Vagina (tissue), 2 donors: ENCODE results near the gene PLAC1. TPM values are rescaled to one million over a fixed set of nuclear protein-coding genes. Genes with fewer than 3 reads are reported as not detected.

Experiments used
- DNase-seq, 2 donors: peaks; one replicate each; pipeline ENCODE4 v3.0.0-alpha.2; 2017; ENCODE audit errors: extremely low spot score in 2 of 2
- H3K27ac ChIP-seq: fragments of 200-600 bp; sonication (generic); one replicate; pipeline ENCODE4 v1.5.1; 2019
- H3K27me3 ChIP-seq: fragments of 200-600 bp; sonication (generic); one replicate; pipeline ENCODE4 v1.5.1; 2019
- H3K36me3 ChIP-seq, 2 donors: fragments of 200-600 bp; sonication (generic); one replicate each; pipeline ENCODE4 v1.5.1; 2017 to 2019
- H3K4me1 ChIP-seq: fragments of 200-600 bp; sonication (generic); one replicate; pipeline ENCODE4 v1.5.1; 2019
- H3K4me3 ChIP-seq, 2 donors: fragments of 200-600 bp; sonication (generic); 1 replicate in 1 of 2; 2 replicates in 1 of 2; pipeline ENCODE4 v1.5.1; 2016 to 2019
- H3K9me3 ChIP-seq: fragments of 200-600 bp; sonication (generic); one replicate; pipeline ENCODE4 v1.5.1; 2019
- POLR2A ChIP-seq, 2 donors: fragments of 450-650 bp; IDR thresholded peaks; one replicate each; pipeline ENCODE4 v1.6.1; 2017; ENCODE audit warnings: antibody characterized with exemption in 2 of 2, mild to moderate bottlenecking in 2 of 2, moderate library complexity in 2 of 2
- POLR2AphosphoS5 ChIP-seq, 2 donors: sonication (generic); formaldehyde crosslinking; IDR thresholded peaks; one replicate each; pipeline ENCODE4 v1.9.0; 2017; ENCODE audit warnings: antibody characterized with exemption in 2 of 2, mild to moderate bottlenecking in 2 of 2, low read depth in 1 of 2; ENCODE audit not compliant: insufficient read depth in 1 of 2
- intact Hi-C: fragments of 100-400 bp; cut with DNase I; formaldehyde crosslinking; loops from one replicate; pipeline ENCODE4 v1.15.1; 2023
- total RNA-seq: library from RNA; depleted of rRNA; stranded (reverse); fragments of >200 nt; gene quantifications from one replicate; pipeline ENCODE4 v1.2.3, GENCODE V29; 2016
- TF ChIP-seq, protein P1 (sequence below), 3 experiments: fragments of 450-650 bp in 2 of 3; fragments of 200-600 bp in 1 of 3; sonication (generic) in 1 of 3; IDR thresholded peaks; one replicate each; pipeline ENCODE4 v1.5.1; 2017 to 2019; ENCODE audit warnings: antibody characterized with exemption in 3 of 3, mild to moderate bottlenecking in 2 of 3, moderate library complexity in 2 of 3

PLAC1 gene
- total RNA-seq, 1 donor from 2014 or later = not detected

DNA sequence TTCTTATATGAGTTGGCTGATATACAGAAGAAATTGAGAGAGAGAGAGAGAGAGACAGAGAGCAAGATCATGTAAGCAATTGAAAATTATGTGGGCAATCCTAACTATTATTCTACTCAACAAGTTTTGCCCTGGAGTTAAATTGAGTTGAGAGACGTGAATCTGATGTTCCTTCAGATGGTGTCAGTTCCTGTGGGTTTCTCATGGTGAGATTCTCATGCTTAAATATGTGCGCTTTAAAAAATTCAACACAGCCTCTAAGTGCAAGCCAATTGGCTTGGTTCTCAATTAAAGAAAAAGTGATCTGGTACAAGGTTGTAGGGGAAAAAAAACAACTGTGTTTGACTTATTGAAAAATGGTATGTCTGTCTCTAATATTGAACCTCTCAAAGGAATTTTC, 35.4 kb upstream of the PLAC1 start:
- H3K27me3 ChIP-seq = no peaks in the 10 kb centered on the region
- intact Hi-C loops = no loop called here

DNA sequence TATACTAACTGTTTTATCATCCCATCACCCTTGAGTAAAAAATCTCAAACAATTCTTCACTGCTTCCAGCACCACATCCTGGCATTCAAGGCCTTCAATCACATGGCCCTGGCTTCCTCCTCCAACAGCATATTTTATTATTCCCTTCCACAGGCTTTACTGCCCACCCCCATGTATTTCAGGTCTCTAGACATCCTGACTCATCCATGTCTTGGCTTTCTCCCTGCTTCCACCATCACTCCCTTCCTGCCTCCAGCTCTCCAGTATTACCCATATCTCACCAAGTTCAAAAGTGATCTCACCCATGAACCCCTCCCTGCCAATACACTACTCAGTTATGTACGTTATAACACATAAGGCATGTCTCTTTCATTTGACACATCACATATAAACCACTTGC, 34.7 kb upstream of the PLAC1 start:
- intact Hi-C loops = no loop called here
- no peak overlapping the region for H3K27ac ChIP-seq
- H3K4me3 ChIP-seq = no peak overlapping the region
- TF ChIP-seq POLR2AphosphoS5 (IDR thresholded peaks at IDR 0.05; ENCODE audit: insufficient read depth in 1 of 2, low read depth in 1 of 2) (no peak), POLR2A (IDR thresholded peaks at IDR 0.05) (no peak)
- TF ChIP-seq, protein P1, sequence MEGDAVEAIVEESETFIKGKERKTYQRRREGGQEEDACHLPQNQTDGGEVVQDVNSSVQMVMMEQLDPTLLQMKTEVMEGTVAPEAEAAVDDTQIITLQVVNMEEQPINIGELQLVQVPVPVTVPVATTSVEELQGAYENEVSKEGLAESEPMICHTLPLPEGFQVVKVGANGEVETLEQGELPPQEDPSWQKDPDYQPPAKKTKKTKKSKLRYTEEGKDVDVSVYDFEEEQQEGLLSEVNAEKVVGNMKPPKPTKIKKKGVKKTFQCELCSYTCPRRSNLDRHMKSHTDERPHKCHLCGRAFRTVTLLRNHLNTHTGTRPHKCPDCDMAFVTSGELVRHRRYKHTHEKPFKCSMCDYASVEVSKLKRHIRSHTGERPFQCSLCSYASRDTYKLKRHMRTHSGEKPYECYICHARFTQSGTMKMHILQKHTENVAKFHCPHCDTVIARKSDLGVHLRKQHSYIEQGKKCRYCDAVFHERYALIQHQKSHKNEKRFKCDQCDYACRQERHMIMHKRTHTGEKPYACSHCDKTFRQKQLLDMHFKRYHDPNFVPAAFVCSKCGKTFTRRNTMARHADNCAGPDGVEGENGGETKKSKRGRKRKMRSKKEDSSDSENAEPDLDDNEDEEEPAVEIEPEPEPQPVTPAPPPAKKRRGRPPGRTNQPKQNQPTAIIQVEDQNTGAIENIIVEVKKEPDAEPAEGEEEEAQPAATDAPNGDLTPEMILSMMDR (IDR thresholded peaks at IDR 0.05) = no peak
- no peaks in the 10 kb centered on the region for H3K9me3 ChIP-seq
- DNase-seq = no peak
- no peaks in the 10 kb centered on the region for H3K27me3 ChIP-seq
- H3K36me3 ChIP-seq = no peaks in the 10 kb centered on the region
- no peaks in the 10 kb centered on the region for H3K4me1 ChIP-seq

More for the DNA sequence above, 35.4 kb upstream of the PLAC1 start:
- Histone ChIP-seq H3K4me1 (no peaks in the 10 kb centered on the region), H3K27ac (no peak overlapping the region), H3K4me3 (no peak overlapping the region), H3K9me3 (no peaks in the 10 kb centered on the region), H3K36me3 (no peaks in the 10 kb centered on the region)
- DNase-seq = no peak
- TF ChIP-seq POLR2A (IDR thresholded peaks at IDR 0.05) (no peak), POLR2AphosphoS5 (IDR thresholded peaks at IDR 0.05; ENCODE audit: insufficient read depth in 1 of 2, low read depth in 1 of 2) (no peak)
- TF ChIP-seq, protein P1 (IDR thresholded peaks at IDR 0.05) = no peak

DNA sequence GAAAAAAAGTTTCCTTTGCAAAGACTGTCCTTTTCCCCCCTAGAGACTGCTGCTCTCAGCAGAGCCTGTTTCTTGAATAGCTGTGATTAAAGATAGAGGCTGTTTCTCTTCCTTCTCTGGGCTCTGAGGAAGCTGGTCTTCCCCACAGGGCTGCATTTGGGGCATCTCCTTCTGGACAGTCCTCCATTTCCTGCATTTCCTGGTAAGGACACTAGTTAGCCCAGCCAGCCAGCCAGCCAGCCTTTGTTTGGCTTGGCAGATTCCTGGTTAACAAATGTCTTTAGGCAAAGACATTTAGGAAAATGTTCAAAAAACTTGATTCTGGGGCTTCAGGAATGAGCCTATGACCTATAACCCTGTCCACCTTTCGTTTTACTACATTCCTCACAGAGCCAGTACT, 34.0 kb upstream of the PLAC1 start:
- Histone ChIP-seq H3K9me3 (no peaks in the 10 kb centered on the region), H3K27ac (no peak overlapping the region), H3K4me1 (no peaks in the 10 kb centered on the region), H3K36me3 (no peaks in the 10 kb centered on the region), H3K27me3 (no peaks in the 10 kb centered on the region), H3K4me3 (no peak overlapping the region)
- intact Hi-C loops = no loop called here
- no peak for DNase-seq
- TF ChIP-seq, protein P1 (IDR thresholded peaks at IDR 0.05) = no peak
- TF ChIP-seq POLR2A (IDR thresholded peaks at IDR 0.05) (no peak), POLR2AphosphoS5 (IDR thresholded peaks at IDR 0.05; ENCODE audit: insufficient read depth in 1 of 2, low read depth in 1 of 2) (no peak)

DNA sequence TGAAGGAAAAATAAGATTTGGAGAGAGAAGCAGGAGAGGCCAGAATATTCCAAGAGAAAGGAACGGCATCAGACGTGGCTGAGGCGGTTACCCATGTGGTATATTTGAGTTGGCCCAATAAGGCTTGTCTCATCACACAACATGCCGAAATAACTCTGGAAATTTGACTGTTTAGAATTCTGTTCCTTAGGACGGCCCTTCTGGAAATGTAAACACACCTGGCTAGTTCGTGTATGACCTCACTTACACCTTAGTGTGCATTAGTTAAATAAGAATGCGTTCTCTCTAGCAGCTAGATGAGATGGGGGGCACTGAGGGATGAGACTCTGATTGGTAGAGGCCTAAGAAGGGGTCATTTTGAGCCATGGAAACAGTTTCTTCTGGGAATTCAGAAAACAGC, 33.2 kb upstream of the PLAC1 start:
- Histone ChIP-seq H3K9me3 (no peaks in the 10 kb centered on the region), H3K36me3 (no peaks in the 10 kb centered on the region), H3K27ac (no peak overlapping the region), H3K4me3 (no peak overlapping the region), H3K4me1 (no peaks in the 10 kb centered on the region), H3K27me3 (no peaks in the 10 kb centered on the region)
- intact Hi-C loops = no loop called here
- DNase-seq = no peak
- TF ChIP-seq POLR2A (IDR thresholded peaks at IDR 0.05) = no peak
- TF ChIP-seq POLR2AphosphoS5 (IDR thresholded peaks at IDR 0.05; ENCODE audit: insufficient read depth in 1 of 2, low read depth in 1 of 2) = no peak
- TF ChIP-seq, protein P1 (IDR thresholded peaks at IDR 0.05) = no peak

DNA sequence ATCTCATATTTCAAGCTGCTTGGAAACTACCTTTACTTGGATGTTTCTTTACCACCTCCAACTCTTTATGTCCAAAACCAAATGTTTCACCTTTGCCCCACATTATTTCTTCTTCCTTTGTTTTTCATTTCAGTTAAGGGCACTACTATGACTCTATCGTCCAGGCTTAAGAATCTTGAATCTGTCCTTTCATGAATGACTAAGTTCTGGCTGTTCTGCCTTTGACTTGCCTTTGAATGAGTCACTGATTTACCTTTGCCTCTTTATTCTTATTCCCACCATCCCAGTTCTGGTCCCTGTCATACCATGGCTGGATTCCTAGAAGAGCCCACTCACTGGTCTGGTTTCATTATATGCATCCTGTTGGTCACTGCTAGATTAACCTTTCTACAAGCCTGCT, 30.6 kb upstream of the PLAC1 start:
- TF ChIP-seq POLR2AphosphoS5 (IDR thresholded peaks at IDR 0.05; ENCODE audit: insufficient read depth in 1 of 2, low read depth in 1 of 2) (no peak), POLR2A (IDR thresholded peaks at IDR 0.05) (no peak)
- TF ChIP-seq, protein P1 (IDR thresholded peaks at IDR 0.05) = no peak
- Histone ChIP-seq H3K36me3 (no peaks in the 10 kb centered on the region), H3K4me3 (no peak overlapping the region), H3K27me3 (no peaks in the 10 kb centered on the region), H3K27ac (no peak overlapping the region), H3K9me3 (no peaks in the 10 kb centered on the region), H3K4me1 (no peaks in the 10 kb centered on the region)
- intact Hi-C loops = no loop called here
- no peak for DNase-seq
